Karpas-422 (cell line): ENCODE results near the gene CIAO1. TPM values are rescaled to one million over a fixed set of nuclear protein-coding genes. Genes with fewer than 3 reads are reported as not detected.

Source experiments
- DNase-seq: peaks from one replicate; pipeline ENCODE4 v3.0.0-alpha.2; 2015
- H2AFZ ChIP-seq: fragments of 200-600 bp; sonication (generic); 2 replicates; pipeline ENCODE4 v1.6.1; 2014; ENCODE audit warnings: antibody characterized with exemption, low read length, mixed read lengths
- H3K27ac ChIP-seq: fragments of 200-600 bp; sonication (generic); 2 replicates; pipeline ENCODE4 v1.5.1; 2014; ENCODE audit warnings: mild to moderate bottlenecking, low read length, moderate library complexity
- H3K27me3 ChIP-seq: fragments of 200-600 bp; sonication (generic); 2 replicates; pipeline ENCODE4 v1.6.1; 2014; ENCODE audit warnings: low read length, mixed read lengths
- H3K36me3 ChIP-seq: fragments of 200-600 bp; sonication (generic); 2 replicates; pipeline ENCODE4 v1.6.1; 2014; ENCODE audit warnings: low read length, mixed read lengths; ENCODE audit not compliant: insufficient read depth
- H3K4me1 ChIP-seq: fragments of 200-600 bp; sonication (generic); 2 replicates; pipeline ENCODE4 v1.6.1; 2014; ENCODE audit warnings: mild to moderate bottlenecking, low read length, mixed read lengths
- H3K4me2 ChIP-seq: fragments of 200-600 bp; sonication (generic); 2 replicates; pipeline ENCODE4 v1.6.1; 2014; ENCODE audit warnings: low read length, low read depth, mild to moderate bottlenecking; ENCODE audit not compliant: poor library complexity, severe bottlenecking
- H3K4me3 ChIP-seq: fragments of 200-600 bp; sonication (generic); 2 replicates; pipeline ENCODE4 v1.5.1; 2014; ENCODE audit warnings: mild to moderate bottlenecking, antibody characterized with exemption, low read length, mixed read lengths
- H3K79me2 ChIP-seq: fragments of 200-600 bp; sonication (generic); 2 replicates; pipeline ENCODE4 v1.6.1; 2014; ENCODE audit warnings: mild to moderate bottlenecking, low read length, mixed read lengths
- H3K9ac ChIP-seq: fragments of 200-600 bp; sonication (generic); 2 replicates; pipeline ENCODE4 v1.6.0; 2014; ENCODE audit warnings: low read length
- H3K9me2 ChIP-seq: fragments of 200-600 bp; sonication (generic), shearing (Covaris generic); replicated peaks from 2 replicates; pipeline ENCODE4 v1.6.0; 2014; ENCODE audit warnings: mild to moderate bottlenecking, low read length, moderate library complexity; ENCODE audit not compliant: insufficient read depth
- H3K9me3 ChIP-seq: fragments of 300-700, 200-600 bp; sonication (generic); 2 replicates; pipeline ENCODE4 v1.6.1; 2014; ENCODE audit warnings: low read length, mixed read lengths
- H4K20me1 ChIP-seq: fragments of 200-600 bp; sonication (generic); 2 replicates; pipeline ENCODE4 v1.6.1; 2014; ENCODE audit warnings: mild to moderate bottlenecking, antibody characterized with exemption, low read length, low read depth; ENCODE audit not compliant: insufficient read depth
- total RNA-seq: library from RNA; depleted of rRNA; stranded (reverse); fragments of >200 nt; shearing (Covaris generic); gene quantifications from 2 replicates; pipeline ENCODE4 v1.2.3, GENCODE V29; 2014; ENCODE audit warnings: low replicate concordance; rRNA removed

CIAO1 gene
- total RNA-seq, 1 experiment from 2014 or later = 71.2 TPM

GRCh38 chr2:96316999-96317398 lies 51.0 kb downstream of the CIAO1 start:
- Histone ChIP-seq H3K4me1 (peaks cover 28% of the 10 kb centered on the region), H3K4me2 (no peak overlapping the region), H3K9me3 (no peaks in the 10 kb centered on the region), H3K4me3 (no peak overlapping the region), H3K9me2 (no peaks in the 10 kb centered on the region), H3K9ac (no peak overlapping the region), H3K27me3 (no peaks in the 10 kb centered on the region), H3K27ac (no peak overlapping the region), H4K20me1 (no peaks in the 10 kb centered on the region), H3K79me2 (peaks cover 6% of the 10 kb centered on the region), H3K36me3 (no peaks in the 10 kb centered on the region), H2AFZ (no peak overlapping the region)
- DNase-seq = no peak

DNA sequence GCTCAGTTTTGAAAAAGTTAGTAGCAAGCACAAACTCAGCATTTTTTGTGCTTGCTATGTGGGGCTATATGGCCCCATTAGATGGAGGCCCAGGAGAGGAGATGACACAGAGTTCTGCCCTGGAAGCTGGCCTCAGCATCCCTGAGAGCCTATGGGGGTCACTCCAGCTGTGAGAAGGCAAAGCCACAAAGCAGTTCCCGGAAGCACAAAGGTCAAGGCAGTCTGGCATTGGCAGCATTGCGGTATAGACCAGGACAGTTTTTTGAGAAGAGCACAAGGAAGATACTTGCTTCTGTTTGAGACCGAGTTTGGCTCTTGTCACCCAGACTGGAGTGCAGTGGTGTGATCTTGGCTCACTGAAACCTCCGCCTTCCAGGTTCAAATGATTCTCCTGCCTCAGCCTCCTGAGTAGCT lies 51.6 kb downstream of the CIAO1 start:
- no peak overlapping the region for H2AFZ ChIP-seq
- H3K27me3 ChIP-seq = no peaks in the 10 kb centered on the region
- peaks cover 6% of the 10 kb centered on the region for H3K79me2 ChIP-seq
- no peak overlapping the region for H3K4me2 ChIP-seq
- H3K4me1 ChIP-seq = peaks cover 31% of the 10 kb centered on the region
- no peaks in the 10 kb centered on the region for H3K36me3 ChIP-seq
- DNase-seq = no peak
- H3K9me3 ChIP-seq = no peaks in the 10 kb centered on the region
- no peak overlapping the region for H3K9ac ChIP-seq
- no peak overlapping the region for H3K27ac ChIP-seq
- H3K9me2 ChIP-seq = no peaks in the 10 kb centered on the region
- H4K20me1 ChIP-seq = no peaks in the 10 kb centered on the region
- H3K4me3 ChIP-seq = no peak overlapping the region

- no peak overlapping the region for H3K4me3 ChIP-seq
- no peak overlapping the region for H3K9ac ChIP-seq
- no peaks in the 10 kb centered on the region for H3K9me3 ChIP-seq
- peak overlapping the region; percentile 32 for H3K4me2 ChIP-seq
- no peak overlapping the region for H3K27ac ChIP-seq
- H3K9me2 ChIP-seq = no peaks in the 10 kb centered on the region
- no peak overlapping the region for H2AFZ ChIP-seq
- no peaks in the 10 kb centered on the region for H4K20me1 ChIP-seq
- H3K4me1 ChIP-seq = peaks cover 36% of the 10 kb centered on the region
- H3K36me3 ChIP-seq = no peaks in the 10 kb centered on the region
- peaks cover 6% of the 10 kb centered on the region for H3K79me2 ChIP-seq
- no peak for DNase-seq
- no peaks in the 10 kb centered on the region for H3K27me3 ChIP-seq
These were observed 52.7 kb downstream of the CIAO1 start for GRCh38 chr2:96318723-96319122.

GRCh38 chr2:96319396-96319795 lies 53.4 kb downstream of the CIAO1 start:
- peak overlapping the region; percentile 32 for H3K4me2 ChIP-seq
- no peaks in the 10 kb centered on the region for H3K36me3 ChIP-seq
- H3K9me3 ChIP-seq = no peaks in the 10 kb centered on the region
- H3K9me2 ChIP-seq = no peaks in the 10 kb centered on the region
- H3K4me3 ChIP-seq = peak overlapping the region; percentile 33
- no peaks in the 10 kb centered on the region for H4K20me1 ChIP-seq
- H2AFZ ChIP-seq = no peak overlapping the region
- H3K27ac ChIP-seq = no peak overlapping the region
- H3K9ac ChIP-seq = no peak overlapping the region
- no peaks in the 10 kb centered on the region for H3K27me3 ChIP-seq
- DNase-seq = no peak
- peaks cover 6% of the 10 kb centered on the region for H3K79me2 ChIP-seq
- peaks cover 40% of the 10 kb centered on the region for H3K4me1 ChIP-seq

DNA sequence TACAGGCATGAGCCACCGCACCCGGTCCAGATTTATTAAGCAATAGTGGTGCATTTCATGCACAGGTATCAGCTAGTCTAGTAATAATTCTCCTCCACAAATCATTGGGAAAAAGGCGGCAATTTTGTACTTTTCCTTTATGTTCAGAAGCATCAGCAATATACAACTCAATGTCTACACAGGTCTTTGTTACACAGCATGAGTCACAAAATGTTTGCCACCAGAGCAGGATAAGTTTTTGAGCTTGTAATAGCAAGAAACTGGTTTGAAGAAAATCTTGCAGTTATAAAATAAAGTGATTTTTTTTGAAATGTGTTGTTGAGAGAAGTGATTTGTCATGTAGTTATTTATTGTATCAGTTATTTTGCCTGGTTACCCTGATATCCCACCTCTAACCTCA lies 54.3 kb downstream of the CIAO1 start:
- Histone ChIP-seq H3K4me1 (peaks cover 47% of the 10 kb centered on the region), H3K79me2 (peaks cover 14% of the 10 kb centered on the region), H4K20me1 (no peaks in the 10 kb centered on the region), H3K9ac (peak overlapping the region; percentile 92), H3K9me2 (no peaks in the 10 kb centered on the region), H2AFZ (no peak overlapping the region), H3K36me3 (no peaks in the 10 kb centered on the region), H3K4me3 (peak overlapping the region; percentile 92), H3K27me3 (no peaks in the 10 kb centered on the region), H3K4me2 (peak overlapping the region; percentile 99), H3K27ac (peak overlapping the region; percentile 81), H3K9me3 (no peaks in the 10 kb centered on the region)
- no peak for DNase-seq

- peak; percentile 77 for DNase-seq
- H3K4me1 ChIP-seq = peaks cover 46% of the 10 kb centered on the region
- no peaks in the 10 kb centered on the region for H3K36me3 ChIP-seq
- peak overlapping the region; percentile 81 for H3K27ac ChIP-seq
- H4K20me1 ChIP-seq = no peaks in the 10 kb centered on the region
- peak overlapping the region; percentile 99 for H3K4me2 ChIP-seq
- peaks cover 20% of the 10 kb centered on the region for H3K79me2 ChIP-seq
- H3K27me3 ChIP-seq = no peaks in the 10 kb centered on the region
- no peaks in the 10 kb centered on the region for H3K9me3 ChIP-seq
- H3K9me2 ChIP-seq = no peaks in the 10 kb centered on the region
- H3K9ac ChIP-seq = peak overlapping the region; percentile 92
- H3K4me3 ChIP-seq = peak overlapping the region; percentile 92
- H2AFZ ChIP-seq = peak overlapping the region; percentile 92
These were observed 55.0 kb downstream of the CIAO1 start for GRCh38 chr2:96320728-96321622.

Other genes starting within 250 kb of the CIAO1 start
- gene GPAT2, start 231.3 kb upstream of the CIAO1 start, total RNA-seq = not detected in 2 replicates
- gene ADRA2B, start 149.7 kb upstream of the CIAO1 start, total RNA-seq = not detected in 2 replicates
- not detected in 2 replicates for gene ASTL, start 127.7 kb upstream of the CIAO1 start, total RNA-seq
- gene DUSP2, start 120.8 kb upstream of the CIAO1 start, total RNA-seq = 25.1 and 45.2 TPM in 2 replicates
- gene STARD7, start 57.4 kb upstream of the CIAO1 start, total RNA-seq = 140 and 167 TPM in 2 replicates
- gene TMEM127, start 228 bp upstream of the CIAO1 start, total RNA-seq = 17.7 and 21.9 TPM in 2 replicates
- gene SNRNP200, start 39.3 kb downstream of the CIAO1 start, total RNA-seq = 68.1 and 83.8 TPM in 2 replicates
- 12.4 and 21.2 TPM in 2 replicates for gene ITPRIPL1, start 59.1 kb downstream of the CIAO1 start, total RNA-seq
- gene NCAPH, start 69.5 kb downstream of the CIAO1 start, total RNA-seq = 23.1 and 24.2 TPM in 2 replicates
- not detected in 2 replicates for gene NEURL3, start 239.1 kb downstream of the CIAO1 start, total RNA-seq